CD4-positive, alpha-beta T cell treated with Interleukin-6 for 4 hours (primary cell): ENCODE results near the gene SLC24A2.
"Not testable (repeated sequence)": the region's sequence is repeated elsewhere in the genome, so short reads cannot be mapped to it uniquely, and the experiment has no call there.

Source experiments
- DNase-seq: peaks from one replicate; pipeline ENCODE4 v3.0.0-alpha.2; 2020; ENCODE audit warnings: mixed read lengths

The SLC24A2 gene

DNA sequence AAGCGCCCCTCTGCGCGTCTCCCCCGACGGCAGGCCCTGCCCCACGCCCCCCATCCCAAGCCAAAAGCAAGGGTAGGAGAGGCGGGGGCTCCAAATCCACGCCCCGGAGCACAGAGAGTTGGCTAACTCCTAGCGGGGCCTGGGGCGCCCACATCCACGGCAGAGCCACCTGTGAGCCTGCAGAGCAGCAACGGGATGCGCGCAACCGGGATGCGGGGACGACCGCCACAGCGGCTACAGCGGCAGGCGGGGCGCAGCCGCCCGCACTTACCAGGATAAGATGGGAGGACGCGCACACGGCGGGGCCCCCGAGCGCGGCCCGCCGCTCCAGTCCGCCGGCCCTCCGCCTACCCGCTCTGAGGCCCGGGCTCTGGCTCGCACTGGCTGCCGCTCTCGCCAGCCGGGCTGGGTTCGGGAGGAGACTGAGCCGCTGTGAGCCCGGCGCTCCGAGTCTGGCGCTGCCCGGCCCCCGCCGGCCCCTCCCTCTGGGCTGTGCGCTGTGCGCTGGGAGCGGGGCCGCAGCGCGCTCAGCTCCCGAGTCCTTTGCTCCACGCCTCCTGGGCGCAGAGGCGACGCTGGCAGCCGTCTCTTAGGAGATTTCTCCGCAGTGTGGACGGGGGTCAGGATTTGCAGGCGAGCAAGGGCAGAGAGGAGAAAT, at the start of gene SLC24A2:
SLC24A2 (minus strand) TSS at position 424 of the 658 bp plus-strand sequence.
- no peak for DNase-seq

DNA sequence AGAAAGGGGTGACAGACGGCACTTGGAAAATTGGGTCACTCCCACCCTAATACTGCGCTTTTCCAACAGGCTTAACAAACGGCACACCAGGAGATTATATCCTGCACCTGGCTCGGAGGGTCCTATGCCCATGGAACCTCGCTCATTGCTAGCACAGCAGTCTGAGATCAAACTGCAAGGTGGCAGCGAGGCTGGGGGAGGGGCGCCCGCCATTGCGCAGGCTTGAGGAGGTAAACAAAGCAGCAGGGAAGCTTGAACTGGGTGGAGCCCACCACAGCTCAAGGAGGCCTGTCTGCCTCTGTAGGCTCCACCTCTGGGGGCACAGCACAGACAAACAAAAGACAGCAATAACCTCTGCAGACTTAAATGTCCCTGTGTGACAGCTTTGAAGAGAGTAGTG, 44.5 kb upstream of the SLC24A2 start:
- DNase-seq = not testable (repeated sequence)

DNA sequence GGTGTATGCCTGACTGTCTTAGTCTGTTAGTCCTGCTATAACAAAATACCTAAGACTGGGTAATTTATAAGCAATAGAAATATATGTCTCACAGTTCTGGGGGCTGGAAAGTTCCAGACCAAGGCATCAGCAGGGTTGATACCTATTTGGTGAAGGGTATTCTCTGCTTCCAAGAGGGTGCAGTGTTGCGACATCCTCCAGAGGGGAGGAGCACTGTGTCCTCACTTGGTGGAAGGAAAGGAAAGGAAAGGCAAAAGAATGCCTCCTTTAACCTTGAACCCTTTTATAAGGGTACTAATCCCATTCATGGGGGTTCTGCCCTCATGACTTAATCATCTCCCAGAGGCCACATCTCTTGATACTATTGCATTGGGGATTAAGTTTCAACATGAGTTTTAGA, 42.0 kb upstream of the SLC24A2 start:
- DNase-seq = no peak

DNA sequence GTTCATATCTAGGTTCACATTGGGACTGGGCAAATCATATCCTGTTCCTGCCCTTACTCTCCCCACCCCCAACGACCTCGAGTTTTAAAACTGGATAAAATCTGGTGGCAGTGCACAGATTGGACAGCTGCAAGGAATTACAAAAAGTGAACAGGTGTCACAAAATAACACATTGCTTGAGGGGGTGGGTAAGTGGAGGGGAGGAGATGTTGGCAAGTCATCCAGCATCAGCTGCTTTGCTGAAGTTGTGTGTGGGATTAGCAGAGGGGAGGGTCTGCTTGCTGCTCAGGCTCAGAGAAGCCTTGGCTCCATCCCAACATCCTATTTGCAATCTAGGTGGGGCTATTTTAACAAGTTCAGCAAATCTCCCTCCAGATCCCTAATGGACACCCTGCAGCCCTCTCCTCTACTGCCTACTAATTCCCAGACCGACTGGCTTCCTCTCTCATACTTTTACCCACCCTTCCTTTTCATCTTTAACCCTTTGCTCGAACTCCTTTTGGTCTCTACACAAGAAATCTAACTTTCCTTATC, 39.8 kb upstream of the SLC24A2 start:
- no peak for DNase-seq

DNA sequence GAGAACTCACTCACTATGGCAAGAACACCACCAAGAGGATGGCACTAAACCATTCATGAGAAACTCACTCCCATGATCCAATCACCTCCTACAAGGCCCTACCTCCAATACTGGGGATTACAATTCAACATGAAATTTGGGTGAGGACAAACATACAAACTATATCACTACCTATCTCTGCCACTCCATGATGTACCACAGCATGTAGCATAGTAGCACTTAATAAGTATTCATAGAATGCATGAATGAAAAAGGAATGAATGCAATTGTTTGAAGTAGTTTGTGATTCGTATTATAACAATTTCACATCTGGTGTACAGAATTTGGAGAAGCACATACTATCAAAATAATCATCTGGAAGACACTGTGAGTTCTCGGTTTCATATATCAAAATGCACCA, 27.9 kb upstream of the SLC24A2 start:
- no peak for DNase-seq

DNA sequence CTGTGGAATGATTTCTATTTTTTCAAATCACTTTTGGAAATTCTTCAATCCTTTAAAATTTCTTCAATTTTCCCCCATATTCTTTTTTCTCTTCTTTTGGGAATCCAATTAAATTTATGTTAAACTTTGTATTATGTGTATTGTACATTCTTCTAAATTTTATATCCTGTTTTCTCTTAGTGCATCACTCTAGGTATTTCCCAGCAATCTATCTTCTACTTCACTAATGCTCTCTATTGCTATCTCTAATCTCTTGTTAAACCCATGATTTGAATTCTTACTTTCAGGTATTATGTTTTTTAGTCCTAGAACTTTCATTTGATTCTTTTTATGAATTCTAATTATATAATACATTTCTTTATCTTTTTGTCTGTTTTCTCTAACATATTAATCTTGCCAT, 23.4 kb upstream of the SLC24A2 start:
- DNase-seq = no peak

DNA sequence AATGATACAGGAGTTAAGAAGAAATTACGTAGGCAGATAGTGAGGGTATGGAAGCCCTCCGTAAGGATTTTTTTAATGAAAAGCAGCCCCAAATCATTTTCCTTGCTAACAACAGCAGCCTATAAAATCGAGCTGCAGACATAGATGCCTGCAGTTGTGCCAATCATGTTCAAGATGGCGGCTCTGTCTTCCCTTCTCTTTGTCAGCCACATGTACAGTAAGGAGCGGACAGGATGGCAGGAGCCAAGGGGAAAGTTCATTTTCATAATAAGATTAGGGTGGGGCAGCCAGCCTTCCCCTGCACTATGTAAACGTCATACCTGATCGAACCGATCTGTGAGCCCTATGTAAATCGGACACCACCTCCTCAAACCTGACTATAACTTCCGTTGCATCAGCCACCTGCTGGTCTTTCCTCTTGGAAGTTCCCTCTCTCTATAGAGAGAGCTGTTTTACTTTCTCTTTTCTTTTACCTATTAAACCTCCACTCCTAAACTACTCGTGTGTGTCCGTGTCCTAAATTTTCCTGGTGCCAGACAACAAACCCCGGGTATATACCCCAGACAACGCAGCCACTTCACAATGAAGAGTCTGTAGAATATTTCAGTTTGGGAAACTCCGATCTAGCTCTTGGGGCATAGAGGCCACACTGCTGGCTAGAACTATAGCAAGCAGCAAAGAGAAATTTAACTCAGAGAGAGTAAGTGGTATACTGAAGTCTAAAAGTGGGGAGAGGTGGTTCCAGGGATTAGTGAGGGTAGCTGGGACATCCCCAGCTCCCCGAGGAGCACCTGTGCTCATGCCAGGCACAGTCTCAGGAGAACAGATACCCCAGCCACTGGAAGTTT, 20.8 kb upstream of the SLC24A2 start:
- no peak for DNase-seq

DNA sequence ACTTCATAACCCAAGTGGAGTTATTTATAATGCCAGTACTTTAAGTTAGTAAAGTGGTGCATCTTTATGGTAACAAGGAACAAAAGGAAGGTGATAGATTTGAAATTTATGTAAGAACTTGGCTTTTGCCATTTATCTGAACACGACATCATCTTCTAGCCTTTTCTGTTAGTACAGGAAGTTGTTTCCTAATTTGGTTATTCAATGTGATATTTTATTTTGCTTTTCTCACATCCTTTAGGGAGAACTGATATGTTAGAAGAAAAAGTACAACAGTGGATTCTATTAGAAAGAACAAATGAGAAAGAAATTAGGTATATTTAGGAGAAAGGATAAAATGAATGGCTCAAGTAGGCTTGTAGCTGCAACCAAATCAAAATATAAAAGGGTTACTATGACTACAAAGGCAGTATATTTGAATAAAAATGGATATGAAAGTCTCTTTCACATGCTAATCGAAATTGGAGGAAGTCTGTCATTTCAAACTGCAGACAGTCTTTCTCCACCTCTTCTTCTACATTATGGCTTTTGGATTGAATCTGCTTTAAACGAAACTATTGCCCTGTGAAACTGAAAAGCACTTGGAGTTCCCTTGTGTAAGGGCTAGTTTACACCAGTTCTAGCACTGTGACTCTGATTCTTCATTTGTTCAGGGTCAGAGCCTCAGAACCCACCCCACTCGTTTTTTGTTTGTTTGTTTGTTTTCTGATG, 18.5 kb upstream of the SLC24A2 start:
- no peak for DNase-seq

DNA sequence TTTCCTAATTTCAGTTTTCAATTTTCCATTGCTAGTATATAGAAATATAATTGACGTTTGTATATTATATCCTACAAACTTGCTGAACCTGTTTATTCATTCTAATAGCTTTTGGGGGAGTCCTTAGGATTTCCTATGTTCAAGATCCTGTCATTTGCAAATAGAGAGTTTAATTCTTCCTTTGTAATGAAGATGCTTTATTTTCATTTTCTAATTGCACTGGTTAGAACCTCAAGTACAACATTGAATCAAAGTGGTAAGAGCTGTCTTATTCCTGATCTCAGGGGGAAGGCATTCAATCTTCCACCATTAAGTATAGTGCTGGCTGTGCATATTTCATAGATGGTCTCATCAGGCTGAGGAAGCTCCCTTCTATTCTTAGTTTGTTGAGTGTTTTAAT, 15.6 kb upstream of the SLC24A2 start:
- DNase-seq = no peak

DNA sequence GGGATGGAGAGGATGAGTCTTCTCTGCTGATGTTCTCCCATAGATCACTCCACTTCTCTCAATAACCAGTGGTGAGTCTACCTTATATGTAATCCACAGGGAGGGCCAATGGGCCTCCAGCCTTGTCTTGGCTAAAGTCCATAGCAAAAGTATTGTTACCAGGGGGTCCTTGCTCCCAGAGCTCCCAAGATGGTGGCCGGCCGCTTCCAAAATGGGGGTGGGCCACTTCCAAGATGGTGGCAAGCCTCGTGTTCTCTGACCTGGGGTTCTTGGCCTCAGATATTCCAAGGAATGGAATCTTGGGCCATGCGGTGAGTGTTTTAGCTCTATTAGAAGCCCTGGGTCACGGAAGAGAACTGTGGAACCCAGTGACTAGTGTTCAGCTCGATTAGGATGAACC, 12.0 kb upstream of the SLC24A2 start:
- DNase-seq = no peak

DNA sequence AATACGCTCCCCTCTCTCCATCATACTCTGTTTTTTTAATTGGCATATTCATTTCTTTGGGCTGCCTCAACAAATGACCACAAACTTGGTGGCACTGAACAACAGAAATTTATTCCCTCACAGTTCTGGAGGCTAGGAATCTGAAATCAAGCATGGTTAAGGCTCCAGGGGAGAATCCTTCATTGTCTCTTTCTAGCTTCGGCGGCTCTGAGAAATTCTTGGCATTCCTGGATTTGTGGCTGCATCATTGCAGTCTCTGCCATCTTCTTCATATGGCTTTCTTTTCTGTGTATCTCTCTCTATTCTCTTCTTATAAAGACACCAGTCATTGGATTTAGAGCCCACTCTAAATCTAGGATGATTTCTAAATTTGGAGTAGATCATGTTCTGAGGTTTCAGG, 10.9 kb upstream of the SLC24A2 start:
- no peak for DNase-seq

DNA sequence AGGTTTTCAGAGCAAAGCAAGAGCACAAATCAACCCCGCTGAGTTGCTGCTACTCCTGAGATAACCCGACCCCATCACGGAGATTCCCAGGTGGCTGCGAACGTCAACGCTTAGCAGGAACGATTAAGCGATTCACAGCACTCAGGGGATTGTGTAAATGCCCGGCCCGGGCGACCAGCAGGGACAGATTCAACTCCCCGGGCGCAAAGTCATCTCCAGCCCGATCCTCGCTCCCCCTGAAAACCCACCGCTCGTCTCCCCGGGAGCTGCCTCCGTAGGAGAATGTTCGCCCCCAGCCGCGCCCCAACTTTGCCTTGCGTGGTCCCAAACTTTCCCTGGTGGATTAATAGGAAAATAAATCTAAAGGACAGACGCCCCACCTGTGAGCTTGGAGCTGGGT, 685 bp downstream of the SLC24A2 start:
- no peak for DNase-seq

DNA sequence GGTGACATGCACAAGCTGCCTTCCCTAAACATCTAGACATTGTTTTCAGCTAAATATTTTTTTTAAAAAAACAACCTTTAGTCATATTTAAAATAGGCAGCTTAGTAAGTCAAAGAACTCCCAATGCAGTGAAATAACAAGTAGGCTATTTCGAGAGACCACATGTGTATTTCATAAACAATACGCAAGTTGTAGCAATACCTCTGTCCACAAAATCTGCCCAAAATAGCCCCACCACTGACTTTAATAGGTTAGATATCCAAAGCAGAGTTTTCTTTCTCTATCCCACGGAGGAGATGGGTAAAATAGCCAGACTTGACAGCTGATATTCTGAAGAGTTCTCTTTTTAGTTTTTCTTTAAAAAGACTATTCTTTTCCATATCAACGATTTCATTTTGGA, 1.2 kb downstream of the SLC24A2 start:
- DNase-seq = no peak

DNA sequence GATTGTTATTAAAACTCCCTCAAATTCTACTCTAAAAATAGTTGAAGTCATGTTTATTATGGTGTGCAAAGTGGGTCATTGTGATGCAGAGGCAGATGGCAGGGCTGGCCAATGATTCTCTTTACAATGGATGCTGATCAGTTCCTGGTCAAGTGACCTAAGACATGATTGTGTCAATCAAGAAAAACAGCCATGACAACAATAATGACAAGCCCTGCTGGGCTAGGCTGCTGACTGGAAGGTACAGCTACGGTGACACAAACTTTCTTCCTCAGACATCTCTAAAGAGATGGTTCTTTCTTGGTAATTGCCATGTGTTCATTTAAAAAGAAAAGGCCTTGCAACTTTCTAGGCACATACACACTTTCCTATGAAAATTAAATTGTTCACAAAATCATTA, 3.6 kb downstream of the SLC24A2 start:
- no peak for DNase-seq

DNA sequence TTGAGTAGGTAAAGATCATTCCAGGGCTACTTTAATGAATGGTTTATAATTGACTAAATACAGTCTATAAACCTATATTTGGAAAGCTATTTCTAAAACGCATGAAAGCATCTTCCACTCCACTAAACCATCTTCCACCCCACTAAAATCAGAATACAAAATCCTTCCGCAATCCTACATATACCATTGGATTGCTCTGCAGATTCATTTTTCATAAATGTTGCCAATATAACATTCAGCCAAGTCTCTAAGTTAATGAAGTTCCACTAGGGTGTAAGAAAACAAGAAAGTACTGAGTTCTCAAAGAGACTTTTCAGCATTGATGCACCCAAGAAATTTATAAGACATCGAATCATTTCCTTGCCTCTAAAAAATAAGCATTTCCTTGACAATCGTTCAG, 4.7 kb downstream of the SLC24A2 start:
- DNase-seq = no peak

DNA sequence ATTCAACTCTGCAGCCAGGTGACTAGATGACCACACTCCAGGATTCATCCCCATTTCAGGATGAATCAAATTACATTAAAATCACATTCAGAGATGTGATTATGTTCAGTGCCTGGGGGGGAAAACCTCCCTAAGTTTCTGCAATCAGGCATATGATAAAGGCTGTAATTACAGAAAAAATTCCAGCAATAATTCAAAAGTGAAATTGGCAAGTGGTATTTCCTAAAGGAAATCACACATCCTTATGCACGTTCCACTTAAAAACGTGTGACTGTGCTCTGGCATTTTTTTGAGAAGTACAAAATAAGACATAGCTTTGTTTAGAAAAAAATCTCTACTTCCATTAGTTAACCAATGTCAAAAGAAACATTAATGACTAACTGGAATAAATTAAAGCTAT, 5.3 kb downstream of the SLC24A2 start:
- DNase-seq = no peak

DNA sequence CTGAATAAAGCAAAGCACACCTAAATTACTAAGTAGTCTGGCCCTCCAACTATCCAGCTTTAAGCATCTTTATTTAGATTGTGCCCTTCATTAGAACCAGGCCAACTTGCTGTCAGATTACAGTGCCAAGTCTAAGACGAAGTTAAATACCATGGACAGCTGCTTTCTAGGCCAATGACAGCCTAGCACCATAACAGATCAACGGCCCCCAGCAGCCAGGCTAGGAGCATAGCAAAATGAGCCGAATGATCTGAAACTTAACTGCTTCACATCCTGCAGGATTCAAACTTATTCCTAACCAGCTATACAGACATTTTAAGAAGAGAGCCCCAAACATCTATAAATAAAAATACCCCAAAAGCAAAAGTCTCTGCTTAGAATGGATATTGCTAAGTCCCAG, 6.8 kb downstream of the SLC24A2 start:
- DNase-seq = no peak

DNA sequence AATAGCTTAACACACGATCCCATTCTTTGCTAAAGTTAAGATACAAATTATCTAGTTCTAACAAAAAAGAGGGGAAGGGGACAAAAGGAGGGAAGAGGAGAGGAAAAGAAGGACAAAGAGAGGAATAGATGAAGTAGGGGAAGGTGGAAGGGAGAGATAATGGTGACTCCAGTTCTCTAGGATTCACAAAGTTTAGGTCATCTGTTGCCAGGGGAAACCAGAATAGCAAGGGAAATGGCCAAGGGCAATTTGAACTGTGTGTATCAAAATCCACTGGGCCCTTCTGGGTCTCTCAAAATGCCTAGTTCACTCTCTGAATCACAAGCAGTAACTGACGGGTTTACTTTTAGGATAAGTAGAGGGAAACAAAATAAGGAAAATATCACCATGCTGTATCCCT, 7.6 kb downstream of the SLC24A2 start:
- DNase-seq = no peak

DNA sequence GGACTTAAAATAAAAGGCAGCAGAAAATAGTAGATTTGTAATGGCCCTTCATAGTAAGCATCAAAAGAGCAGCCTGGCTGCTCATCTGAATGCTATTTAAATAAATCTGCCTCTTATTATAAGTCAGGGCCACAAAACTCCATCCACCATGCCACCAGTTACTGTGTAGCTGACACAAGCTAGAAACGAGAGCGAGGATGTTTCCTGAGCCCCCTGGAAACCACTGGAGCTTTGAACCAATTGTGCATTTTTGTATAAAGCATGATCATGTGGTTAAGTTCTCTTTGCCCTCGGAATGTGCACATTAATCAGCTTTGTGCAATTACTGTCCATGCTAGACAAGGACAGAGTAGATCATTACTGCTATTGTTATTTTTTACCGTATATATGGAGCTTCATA, 17.4 kb downstream of the SLC24A2 start:
- DNase-seq = no peak

DNA sequence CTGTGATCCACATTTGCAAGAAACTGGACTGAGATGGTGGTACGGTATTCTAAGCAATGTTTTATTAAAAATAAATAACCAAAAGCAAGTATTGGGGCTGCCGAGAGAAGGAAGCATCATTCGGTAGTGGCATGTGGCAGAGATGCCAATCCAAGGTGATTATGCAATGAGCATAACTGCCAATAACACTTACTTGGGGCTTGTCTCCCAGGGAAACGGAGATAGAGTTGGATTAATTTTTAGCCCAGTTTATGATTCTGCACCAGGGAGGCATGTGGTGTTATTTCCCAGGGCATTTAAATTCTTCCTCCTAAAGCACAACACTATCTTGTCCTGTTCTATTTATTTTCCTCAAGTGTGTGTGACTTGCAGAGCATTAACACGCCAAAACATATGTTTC, 17.9 kb downstream of the SLC24A2 start:
- DNase-seq = no peak

DNA sequence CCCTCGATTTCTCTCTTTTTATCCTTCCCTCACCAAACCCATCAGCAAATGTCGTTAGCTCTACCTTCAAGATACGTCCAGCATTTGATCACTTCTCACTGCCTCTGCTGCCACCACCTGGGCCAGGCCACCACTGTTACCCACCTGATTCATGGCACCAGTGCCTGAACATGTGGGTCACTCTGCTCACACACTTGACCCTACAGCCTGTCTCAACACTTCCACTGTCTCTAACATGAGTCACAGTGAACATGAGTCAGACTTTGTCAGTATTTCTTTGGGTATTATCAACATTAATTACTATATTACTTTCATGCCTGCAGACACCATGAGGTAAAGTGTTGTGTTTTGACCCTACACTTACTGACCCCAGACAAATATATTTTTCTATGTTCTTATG, 19.6 kb downstream of the SLC24A2 start:
- DNase-seq = no peak

DNA sequence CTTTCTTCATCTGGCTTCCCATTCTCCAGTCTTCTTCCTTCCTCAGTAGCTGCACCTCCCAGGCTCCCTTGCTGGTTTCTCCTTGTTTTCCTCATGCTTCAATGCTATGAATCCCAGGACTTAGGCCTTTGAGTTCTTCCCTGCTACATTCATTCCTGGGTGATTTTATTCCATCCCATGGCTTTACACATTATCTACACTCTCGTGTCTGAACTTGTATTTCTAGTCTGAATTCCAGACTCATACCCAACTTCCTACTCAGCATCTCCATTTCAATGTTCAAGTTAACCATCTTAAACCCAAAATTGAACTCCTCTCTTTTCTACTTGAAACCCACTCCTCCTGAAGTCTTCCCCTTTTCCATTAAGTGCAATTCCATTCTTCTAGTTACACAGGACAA, 20.0 kb downstream of the SLC24A2 start:
- no peak for DNase-seq

DNA sequence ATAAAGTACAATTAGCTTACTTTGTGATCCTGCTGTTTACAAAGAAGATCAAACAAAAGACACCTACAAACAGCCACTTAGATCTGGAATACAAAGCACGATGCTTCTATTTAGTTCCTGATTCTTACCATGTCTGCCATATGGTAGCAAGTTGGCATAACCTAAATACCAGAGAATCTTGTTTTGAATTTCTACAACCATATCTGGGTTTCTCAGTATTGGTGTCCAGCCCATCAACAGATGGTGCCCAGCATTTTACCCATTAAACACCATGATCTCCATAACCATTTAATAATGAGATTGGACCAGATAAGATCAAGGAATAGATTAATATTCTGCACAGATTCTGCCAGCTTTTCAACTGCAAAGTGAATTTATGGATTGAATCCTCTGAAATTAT, 29.8 kb downstream of the SLC24A2 start:
- no peak for DNase-seq

DNA sequence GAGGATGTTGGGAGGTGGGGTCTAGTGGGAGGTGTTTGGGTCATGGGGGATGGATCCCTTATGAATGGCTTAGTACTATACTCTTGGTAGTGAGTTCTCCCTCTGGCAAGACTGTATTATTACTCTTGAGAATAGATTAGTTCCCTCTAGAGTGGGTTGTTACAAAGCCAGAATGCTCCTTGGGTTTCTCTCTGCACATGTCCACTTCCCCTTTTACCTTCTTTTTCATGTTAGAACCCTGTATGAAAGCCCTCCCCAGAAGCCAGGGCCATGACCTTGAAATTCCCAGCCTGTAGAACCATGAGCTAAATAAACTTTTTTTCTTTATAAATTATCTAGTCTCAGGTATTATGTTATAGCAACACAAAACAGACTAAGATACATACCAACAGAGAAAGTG, 31.1 kb downstream of the SLC24A2 start:
- DNase-seq = no peak
